GM12875 (cell line): Measurements from ENCODE around the gene C12orf43.

ENCODE experiments used
- H3K4me3 ChIP-seq: one replicate; pipeline ENCODE4 v1.5.1; 2011; ENCODE audit warnings: low read depth, low read length, control low read depth
- TF ChIP-seq, protein P1 (sequence below): IDR thresholded peaks from 2 replicates; pipeline ENCODE4 v1.5.1; 2011; ENCODE audit warnings: low read depth, mild to moderate bottlenecking, control low read depth, inconsistent platforms, low read length, moderate library complexity, borderline replicate concordance; ENCODE audit not compliant: insufficient read depth

The C12orf43 gene

DNA sequence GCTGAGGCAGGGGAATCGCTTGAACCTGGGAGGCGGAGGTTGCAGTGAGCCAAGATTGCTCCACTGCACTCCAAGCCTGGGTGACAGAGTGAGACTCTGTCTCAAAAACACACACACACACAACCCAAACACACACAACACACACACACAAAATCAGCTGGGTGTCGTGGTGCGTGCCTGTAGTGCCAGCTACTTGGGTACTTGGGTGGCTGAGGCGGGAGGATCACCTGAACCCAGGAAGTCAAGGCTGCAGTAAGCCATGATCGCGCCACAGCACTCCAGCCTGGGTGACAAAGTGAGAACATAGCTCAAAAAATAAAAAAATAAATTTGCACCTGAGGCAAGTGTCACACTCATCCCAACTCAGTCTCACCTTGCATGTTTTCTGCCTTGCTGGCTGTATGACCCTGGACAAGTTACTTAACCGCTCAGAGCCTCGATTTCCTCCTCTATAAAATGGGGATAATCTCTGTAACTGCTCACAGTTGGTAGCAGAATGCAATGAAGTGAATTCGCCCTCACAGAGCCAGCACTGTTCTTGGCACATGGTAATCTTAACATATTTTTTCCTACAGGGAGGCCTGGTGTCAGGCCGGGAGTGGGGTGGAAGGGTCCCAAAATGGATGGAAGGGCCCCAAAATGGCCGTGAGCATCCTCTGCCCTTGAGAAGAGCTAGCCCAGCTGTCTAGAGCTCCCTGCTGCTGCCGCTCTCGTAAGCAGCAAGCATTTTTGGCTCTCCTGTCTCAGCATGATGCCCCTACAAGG is 38.6 kb downstream of the C12orf43 start:
- TF ChIP-seq, protein P1, sequence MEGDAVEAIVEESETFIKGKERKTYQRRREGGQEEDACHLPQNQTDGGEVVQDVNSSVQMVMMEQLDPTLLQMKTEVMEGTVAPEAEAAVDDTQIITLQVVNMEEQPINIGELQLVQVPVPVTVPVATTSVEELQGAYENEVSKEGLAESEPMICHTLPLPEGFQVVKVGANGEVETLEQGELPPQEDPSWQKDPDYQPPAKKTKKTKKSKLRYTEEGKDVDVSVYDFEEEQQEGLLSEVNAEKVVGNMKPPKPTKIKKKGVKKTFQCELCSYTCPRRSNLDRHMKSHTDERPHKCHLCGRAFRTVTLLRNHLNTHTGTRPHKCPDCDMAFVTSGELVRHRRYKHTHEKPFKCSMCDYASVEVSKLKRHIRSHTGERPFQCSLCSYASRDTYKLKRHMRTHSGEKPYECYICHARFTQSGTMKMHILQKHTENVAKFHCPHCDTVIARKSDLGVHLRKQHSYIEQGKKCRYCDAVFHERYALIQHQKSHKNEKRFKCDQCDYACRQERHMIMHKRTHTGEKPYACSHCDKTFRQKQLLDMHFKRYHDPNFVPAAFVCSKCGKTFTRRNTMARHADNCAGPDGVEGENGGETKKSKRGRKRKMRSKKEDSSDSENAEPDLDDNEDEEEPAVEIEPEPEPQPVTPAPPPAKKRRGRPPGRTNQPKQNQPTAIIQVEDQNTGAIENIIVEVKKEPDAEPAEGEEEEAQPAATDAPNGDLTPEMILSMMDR: no peak

GRCh38 chr12:120972870-120973543 is 43.3 kb downstream of the C12orf43 start:
- no peak overlapping the region for H3K4me3 ChIP-seq
- TF ChIP-seq, protein P1: no peak

More for the DNA sequence above, 38.6 kb downstream of the C12orf43 start:
- no peak overlapping the region for H3K4me3 ChIP-seq

DNA sequence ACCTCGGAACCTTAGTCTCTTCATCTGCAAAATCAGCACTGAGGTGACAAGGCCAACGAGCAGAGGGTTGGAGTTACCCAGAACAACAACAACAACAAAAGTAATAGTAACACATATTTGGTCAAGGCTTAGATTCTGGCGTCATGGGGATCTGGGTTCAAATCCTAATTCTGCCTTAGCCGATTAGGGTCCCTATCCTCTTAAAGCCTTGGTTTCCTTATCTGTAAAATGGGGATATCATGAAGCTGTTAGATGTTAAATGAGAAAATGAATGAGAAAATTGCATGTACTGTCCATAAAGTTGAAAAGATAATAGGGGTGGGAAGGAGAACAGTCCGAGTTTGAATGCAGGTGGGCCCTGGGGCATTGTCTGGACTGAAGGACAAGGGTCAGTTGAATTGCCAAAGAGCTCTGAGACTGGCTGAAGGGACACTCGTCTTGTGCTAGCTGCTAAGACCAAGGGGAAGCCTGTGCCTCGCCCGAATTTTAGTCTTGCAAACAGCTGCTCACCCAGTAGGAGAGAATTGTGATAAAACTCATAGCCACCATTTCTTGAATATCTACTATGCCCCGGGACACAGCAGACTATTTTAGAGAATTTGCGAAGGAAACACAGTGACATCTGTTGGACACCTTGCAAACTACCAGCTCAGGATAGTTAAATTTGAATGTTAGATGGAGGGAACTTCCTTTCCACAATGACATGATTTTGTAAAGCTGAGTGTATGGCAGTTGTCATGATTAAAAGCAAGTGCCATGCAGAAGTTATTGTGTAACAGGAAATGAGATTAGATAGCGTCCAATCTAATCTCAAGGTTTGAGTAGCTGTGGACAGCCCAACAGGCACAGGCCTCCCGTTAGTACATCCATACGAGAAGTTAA is 44.7 kb downstream of the C12orf43 start:
- TF ChIP-seq, protein P1: peak; percentile 56; the same call in 1 of the 2 replicates

GRCh38 chr12:120970310-120970709 is 46.0 kb downstream of the C12orf43 start:
- TF ChIP-seq, protein P1: no peak
- H3K4me3 ChIP-seq: no peak overlapping the region

More for the DNA sequence above, 44.7 kb downstream of the C12orf43 start:
- H3K4me3 ChIP-seq: no peak overlapping the region

GRCh38 chr12:120965534-120966091 is 50.7 kb downstream of the C12orf43 start:
- TF ChIP-seq, protein P1: no peak
- H3K4me3 ChIP-seq: no peak overlapping the region

DNA sequence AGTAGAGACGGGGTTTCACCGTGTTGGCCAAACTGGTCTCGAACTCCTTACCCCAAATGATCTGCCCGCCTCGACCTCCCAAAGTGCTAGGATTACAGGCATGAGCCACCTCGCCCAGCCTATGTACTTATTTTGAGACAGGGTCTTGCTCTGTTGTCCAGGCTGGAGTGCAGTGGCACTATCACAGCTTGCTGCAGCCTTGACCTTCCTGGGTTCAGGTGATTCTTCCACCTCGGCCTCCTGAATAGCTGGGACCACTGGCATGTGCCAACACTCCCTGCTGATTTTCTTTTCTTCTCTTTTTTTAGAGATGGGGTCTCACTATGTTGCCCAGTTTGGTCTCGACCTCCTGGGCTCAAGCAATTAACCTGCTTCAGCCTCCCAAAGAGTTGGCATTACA is 52.0 kb downstream of the C12orf43 start:
- H3K4me3 ChIP-seq: no peak overlapping the region
- TF ChIP-seq, protein P1: no peak
